ENCODE data around the gene PUS7. TPM values are rescaled to one million over a fixed set of nuclear protein-coding genes. Genes with fewer than 3 reads are reported as not detected.

PUS7 gene
- total RNA-seq, 2 experiments from 2014 or later, result 31.5 to 36.5 TPM

DNA sequence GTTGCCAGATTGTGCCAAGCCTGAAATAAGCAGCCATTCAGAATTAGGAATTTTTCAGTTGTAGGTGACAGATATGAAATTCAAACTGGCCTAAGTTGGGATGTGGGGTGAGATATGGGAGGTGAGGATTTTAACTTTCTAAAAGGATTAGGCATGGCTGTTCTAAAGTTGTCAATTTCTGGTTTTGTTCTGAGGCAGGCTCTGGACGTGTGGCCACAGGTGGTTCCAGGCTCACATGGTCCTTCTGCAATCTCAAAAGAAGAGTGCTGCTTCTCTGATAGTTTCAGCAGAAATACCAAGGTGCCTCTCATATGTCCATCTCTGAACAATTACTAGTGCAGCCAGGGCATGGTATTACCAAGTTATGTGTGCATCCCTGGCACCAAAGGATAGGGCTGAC lies 37.9 kb upstream of the PUS7 start:
- DNase-seq (no peak), ATAC-seq (no peak)
- Mint-ChIP-seq H3K9me3 (no peaks in the 10 kb centered on the region), H3K4me1 (ENCODE audit: low read depth) (no peaks in the 10 kb centered on the region), H3K27me3 (no peaks in the 10 kb centered on the region), H3K4me3 (no peak overlapping the region), H3K36me3 (ENCODE audit: low read depth) (peaks cover 22% of the 10 kb centered on the region), H3K27ac (no peak overlapping the region)
- intact Hi-C loops (cut with micrococcal nuclease), result no loop called here
- TF ChIP-seq, protein P1, sequence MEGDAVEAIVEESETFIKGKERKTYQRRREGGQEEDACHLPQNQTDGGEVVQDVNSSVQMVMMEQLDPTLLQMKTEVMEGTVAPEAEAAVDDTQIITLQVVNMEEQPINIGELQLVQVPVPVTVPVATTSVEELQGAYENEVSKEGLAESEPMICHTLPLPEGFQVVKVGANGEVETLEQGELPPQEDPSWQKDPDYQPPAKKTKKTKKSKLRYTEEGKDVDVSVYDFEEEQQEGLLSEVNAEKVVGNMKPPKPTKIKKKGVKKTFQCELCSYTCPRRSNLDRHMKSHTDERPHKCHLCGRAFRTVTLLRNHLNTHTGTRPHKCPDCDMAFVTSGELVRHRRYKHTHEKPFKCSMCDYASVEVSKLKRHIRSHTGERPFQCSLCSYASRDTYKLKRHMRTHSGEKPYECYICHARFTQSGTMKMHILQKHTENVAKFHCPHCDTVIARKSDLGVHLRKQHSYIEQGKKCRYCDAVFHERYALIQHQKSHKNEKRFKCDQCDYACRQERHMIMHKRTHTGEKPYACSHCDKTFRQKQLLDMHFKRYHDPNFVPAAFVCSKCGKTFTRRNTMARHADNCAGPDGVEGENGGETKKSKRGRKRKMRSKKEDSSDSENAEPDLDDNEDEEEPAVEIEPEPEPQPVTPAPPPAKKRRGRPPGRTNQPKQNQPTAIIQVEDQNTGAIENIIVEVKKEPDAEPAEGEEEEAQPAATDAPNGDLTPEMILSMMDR (IDR thresholded peaks at IDR 0.05), result no peak
- CTCF ChIA-PET, result no interaction called here
- POLR2A ChIA-PET, result interaction anchor here (0.6 kb wide), 1 partner anchor 407 kb away, joined by 4 read pairs; no protein-coding TSS in a partner anchor

DNA sequence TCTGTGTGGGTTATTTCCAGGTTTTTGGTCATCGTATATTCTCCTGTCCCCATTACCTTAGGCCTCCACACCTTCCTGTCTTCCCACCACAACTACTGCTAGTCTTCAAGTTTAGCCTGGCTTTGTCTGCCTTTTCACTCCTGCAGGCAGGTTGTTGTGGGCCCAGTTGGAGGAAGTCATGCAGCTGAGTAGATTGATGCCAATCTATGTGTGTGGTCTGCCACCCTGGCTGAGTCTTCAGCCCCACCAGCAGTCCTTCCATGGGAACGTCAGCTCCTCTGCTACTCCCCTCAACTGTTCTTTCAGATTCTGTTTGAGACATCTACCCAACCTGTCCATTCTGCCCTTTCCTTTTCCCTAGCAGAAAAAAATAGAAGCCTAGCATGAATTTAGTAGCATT lies 16.3 kb upstream of the PUS7 start:
- ChIA-PET POLR2A (interaction anchor here (1.1 kb wide), 1 partner anchor 19 kb away, joined by 4 read pairs; no protein-coding TSS in a partner anchor), CTCF (no interaction called here)
- no peak overlapping the region for H3K4me3 Mint-ChIP-seq
- intact Hi-C loops (cut with micrococcal nuclease), result no loop called here
- DNase-seq (no peak), ATAC-seq (no peak)
- no peak overlapping the region for H3K27ac Mint-ChIP-seq
- no peaks in the 10 kb centered on the region for H3K27me3 Mint-ChIP-seq
- TF ChIP-seq, protein P1 (IDR thresholded peaks at IDR 0.05), result no peak
- H3K4me1 Mint-ChIP-seq (ENCODE audit: low read depth), result peaks cover 15% of the 10 kb centered on the region
- H3K9me3 Mint-ChIP-seq, result no peaks in the 10 kb centered on the region
- peaks cover 23% of the 10 kb centered on the region for H3K36me3 Mint-ChIP-seq (ENCODE audit: low read depth)

DNA sequence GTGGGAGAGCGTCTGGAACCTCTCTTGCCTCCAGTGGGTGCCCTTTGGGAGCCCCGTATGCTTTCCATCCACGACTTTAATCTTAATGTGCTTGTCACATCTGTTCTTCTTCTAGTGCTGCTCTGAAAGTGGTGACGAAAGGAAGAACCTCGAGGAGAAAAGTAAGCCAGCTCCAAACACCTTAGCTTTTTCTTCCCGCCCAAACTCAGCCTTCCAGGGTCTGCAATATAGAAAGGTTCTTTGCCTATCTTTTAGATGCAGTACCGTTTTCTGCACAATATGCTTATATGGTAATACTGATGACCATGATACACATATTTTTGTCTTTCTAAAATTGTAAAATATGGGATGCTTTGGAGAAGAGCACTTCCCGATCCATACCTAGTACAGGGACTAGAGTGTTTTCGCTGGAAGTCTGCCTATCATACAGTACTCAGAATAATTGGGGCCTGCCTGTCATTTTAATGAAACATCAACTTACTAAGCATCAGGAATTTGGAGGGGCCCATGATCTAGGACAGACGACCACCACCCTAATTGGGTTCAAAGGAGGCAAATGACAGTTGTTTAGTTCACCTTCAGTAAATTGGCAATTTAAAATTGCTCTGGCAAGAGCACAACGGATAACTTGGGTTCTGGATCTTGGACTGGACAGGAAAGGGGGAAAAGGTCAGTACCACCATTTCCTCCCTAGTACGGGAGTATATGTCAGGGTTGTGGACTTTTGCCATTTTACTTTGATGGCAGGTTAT lies 10.8 kb upstream of the PUS7 start:
- Mint-ChIP-seq H3K4me1 (ENCODE audit: low read depth) (peaks cover 28% of the 10 kb centered on the region), H3K9me3 (no peaks in the 10 kb centered on the region), H3K36me3 (ENCODE audit: low read depth) (peaks cover 2% of the 10 kb centered on the region), H3K27me3 (no peaks in the 10 kb centered on the region), H3K4me3 (peak overlapping the region; percentile 89), H3K27ac (peak overlapping the region; percentile 94)
- ChIA-PET POLR2A (interaction anchor here (0.6 to 2.0 kb wide), 5 partner anchors 11 to 480 kb away, joined by 3 to 13 read pairs (median 4); partner anchors contain the start of gene PUS7), CTCF (interaction anchor here (1.5 to 1.6 kb wide), 3 partner anchors 10 to 103 kb away, joined by 4 to 8 read pairs (median 7); no protein-coding TSS in a partner anchor)
- ATAC-seq, result no peak
- TF ChIP-seq, protein P1 (IDR thresholded peaks at IDR 0.05), result no peak
- DNase-seq, result no peak
- intact Hi-C loops (cut with micrococcal nuclease), result no loop called here

DNA sequence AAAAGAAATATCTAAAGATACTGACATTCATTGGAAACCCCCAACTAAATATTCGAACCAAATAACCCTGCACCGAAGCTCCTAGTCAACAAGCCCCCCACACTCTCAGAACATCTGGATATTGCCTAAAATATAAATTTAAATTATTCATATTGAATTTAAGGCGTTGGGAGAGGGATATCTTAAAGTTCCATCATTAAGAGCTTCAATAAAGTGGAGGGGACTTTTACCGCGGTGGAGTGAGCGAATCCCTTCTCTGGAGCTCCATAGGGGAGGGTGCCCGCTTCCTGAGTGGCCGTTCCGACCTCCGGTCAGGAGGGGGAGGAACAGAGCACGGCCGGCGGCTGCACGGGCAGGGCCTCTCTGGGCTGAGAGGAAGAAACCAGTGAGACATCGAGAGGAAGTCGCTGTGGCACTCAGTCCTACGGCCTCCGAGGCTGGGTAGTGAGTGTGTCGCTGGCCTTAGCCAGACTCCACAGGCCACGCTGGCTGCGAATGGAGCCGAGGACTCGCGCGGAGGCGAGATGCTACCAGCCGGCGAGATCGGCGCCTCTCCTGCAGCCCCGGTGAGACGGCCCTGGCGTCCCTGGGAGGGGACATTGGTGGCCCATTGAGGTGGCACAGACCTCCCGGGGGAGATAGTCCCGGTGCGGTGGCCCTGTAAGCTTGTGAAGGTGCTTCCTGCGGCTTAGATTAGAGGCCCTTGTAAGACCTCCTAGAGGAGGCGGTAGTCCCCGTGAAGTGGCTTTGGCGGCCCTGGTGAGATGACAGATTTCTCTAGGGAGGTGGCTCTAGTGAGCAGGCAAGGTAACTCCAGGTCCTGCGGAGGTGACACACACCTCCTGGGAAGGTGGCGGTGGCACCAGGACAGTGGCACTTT lies 10.0 kb upstream of the PUS7 start, which contains the start of gene RINT1:
Gene RINT1 (plus strand): TSS at position 410 of the 880 bp plus-strand sequence. CDS start 115 bp downstream, at position 525.
- intact Hi-C loops (cut with micrococcal nuclease), result no loop called here
- peak within 1 kb of the TSS; percentile 89 for H3K4me3 Mint-ChIP-seq

More for the DNA sequence above, 10.0 kb upstream of the PUS7 start, which contains the start of gene RINT1:
- ChIA-PET CTCF (interaction anchor here (0.8 to 1.7 kb wide), 16 partner anchors 8 to 548 kb away, joined by 3 to 8 read pairs (median 4); no protein-coding TSS in a partner anchor), POLR2A (interaction anchor here (0.6 to 2.0 kb wide), 11 partner anchors 8 to 518 kb away, joined by 3 to 13 read pairs (median 4); partner anchors contain the start of genes KMT2E, PUS7 and SRPK2)
- TF ChIP-seq, protein P1 (IDR thresholded peaks at IDR 0.05), result peak; percentile 56
- no peaks in the 10 kb centered on the region for H3K9me3 Mint-ChIP-seq
- H3K27ac Mint-ChIP-seq, result peak within 1 kb of the TSS; percentile 94
- H3K4me1 Mint-ChIP-seq (ENCODE audit: low read depth), result peaks cover 28% of the 10 kb centered on the region
- peaks cover 2% of the 10 kb centered on the region for H3K36me3 Mint-ChIP-seq (ENCODE audit: low read depth)
- DNase-seq (peak; percentile 93), ATAC-seq (peak; percentile 97)
- no peaks in the 10 kb centered on the region for H3K27me3 Mint-ChIP-seq
